ENCODE data around the gene RIPK4. TPM values are rescaled to one million over a fixed set of nuclear protein-coding genes. Genes with fewer than 3 reads are reported as not detected.

Gene RIPK4
- total RNA-seq, 1 experiment from 2014 or later: 16.0 TPM

GRCh38 chr21:41759926-41760325 is 6.9 kb downstream of the RIPK4 start:
- POLR2A ChIA-PET (ENCODE audit: low non-redundant PET): no interaction called here

GRCh38 chr21:41759214-41759840 is 7.5 kb downstream of the RIPK4 start:
- intact Hi-C loops (cut with micrococcal nuclease; ENCODE audit: unreplicated experiment): no loop called here
- BruUV-seq (replicated peaks): no TSS peak
- no peak overlapping the region for H3K4me3 ChIP-seq (ENCODE audit: low read depth, low read length, poor library complexity, severe bottlenecking)
- H3K36me3 ChIP-seq (ENCODE audit: insufficient read depth, low read length, poor library complexity, severe bottlenecking): peaks cover 16% of the 10 kb centered on the region
- H3K4me1 ChIP-seq (ENCODE audit: insufficient read depth, low read length, poor library complexity, severe bottlenecking): peaks cover 66% of the 10 kb centered on the region
- peak overlapping the region; percentile 64 for H3K27ac ChIP-seq (ENCODE audit: low read depth, low read length, poor library complexity, severe bottlenecking)
- DNase-seq (ENCODE audit: low spot score): peak; percentile 56
- H3K9me3 ChIP-seq (ENCODE audit: low read depth, low read length, poor library complexity, severe bottlenecking): no peaks in the 10 kb centered on the region
- ChIA-PET POLR2A (ENCODE audit: low non-redundant PET) (no interaction called here), CTCF (no interaction called here)
- TF ChIP-seq EZH2 (IDR thresholded peaks at IDR 0.05; ENCODE audit: borderline replicate concordance, low read depth, low read length, poor library complexity, severe bottlenecking) (no peak), CTCF (conservative IDR thresholded peaks at IDR 0.05; ENCODE audit: low read depth, low read length) (no peak)
- H3K27me3 ChIP-seq (replicated peaks; ENCODE audit: insufficient read depth, low read depth, low read length, poor library complexity): no peaks in the 10 kb centered on the region

More at GRCh38 chr21:41759926-41760325, 6.9 kb downstream of the RIPK4 start:
- H3K4me1 ChIP-seq (ENCODE audit: insufficient read depth, low read length, poor library complexity, severe bottlenecking): peaks cover 62% of the 10 kb centered on the region
- CTCF ChIA-PET: no interaction called here
- peaks cover 16% of the 10 kb centered on the region for H3K36me3 ChIP-seq (ENCODE audit: insufficient read depth, low read length, poor library complexity, severe bottlenecking)
- DNase-seq (ENCODE audit: low spot score): no peak
- TF ChIP-seq EZH2 (IDR thresholded peaks at IDR 0.05; ENCODE audit: borderline replicate concordance, low read depth, low read length, poor library complexity, severe bottlenecking) (no peak), CTCF (conservative IDR thresholded peaks at IDR 0.05; ENCODE audit: low read depth, low read length) (no peak)
- intact Hi-C loops (cut with micrococcal nuclease; ENCODE audit: unreplicated experiment): no loop called here
- no peaks in the 10 kb centered on the region for H3K27me3 ChIP-seq (replicated peaks; ENCODE audit: insufficient read depth, low read depth, low read length, poor library complexity)
- no TSS peak for BruUV-seq (replicated peaks)
- no peak overlapping the region for H3K4me3 ChIP-seq (ENCODE audit: low read depth, low read length, poor library complexity, severe bottlenecking)
- H3K27ac ChIP-seq (ENCODE audit: low read depth, low read length, poor library complexity, severe bottlenecking): peak overlapping the region; percentile 35
- H3K9me3 ChIP-seq (ENCODE audit: low read depth, low read length, poor library complexity, severe bottlenecking): no peaks in the 10 kb centered on the region

- ChIA-PET POLR2A (ENCODE audit: low non-redundant PET) (no interaction called here), CTCF (no interaction called here)
- no peak for DNase-seq (ENCODE audit: low spot score)
- no TSS peak for BruUV-seq (replicated peaks)
- no peak overlapping the region for H3K27ac ChIP-seq (ENCODE audit: low read depth, low read length, poor library complexity, severe bottlenecking)
- intact Hi-C loops (cut with micrococcal nuclease; ENCODE audit: unreplicated experiment): no loop called here
- no peaks in the 10 kb centered on the region for H3K27me3 ChIP-seq (replicated peaks; ENCODE audit: insufficient read depth, low read depth, low read length, poor library complexity)
- no peak overlapping the region for H3K4me3 ChIP-seq (ENCODE audit: low read depth, low read length, poor library complexity, severe bottlenecking)
- no peak for TF ChIP-seq CTCF (conservative IDR thresholded peaks at IDR 0.05; ENCODE audit: low read depth, low read length)
- TF ChIP-seq EZH2 (IDR thresholded peaks at IDR 0.05; ENCODE audit: borderline replicate concordance, low read depth, low read length, poor library complexity, severe bottlenecking): no peak
- peaks cover 66% of the 10 kb centered on the region for H3K4me1 ChIP-seq (ENCODE audit: insufficient read depth, low read length, poor library complexity, severe bottlenecking)
- H3K9me3 ChIP-seq (ENCODE audit: low read depth, low read length, poor library complexity, severe bottlenecking): no peaks in the 10 kb centered on the region
- peaks cover 23% of the 10 kb centered on the region for H3K36me3 ChIP-seq (ENCODE audit: insufficient read depth, low read length, poor library complexity, severe bottlenecking)
These were observed 8.3 kb downstream of the RIPK4 start for GRCh38 chr21:41758550-41758949.
